ENCODE measurements around the gene NRXN3. TPM values are rescaled to one million over a fixed set of nuclear protein-coding genes. Genes with fewer than 3 reads are reported as not detected.

The NRXN3 gene
- total RNA-seq, 1 experiment from 2014 or later, result not detected

GRCh38 chr14:79781882-79782281 lies 1611.7 kb downstream of the NRXN3 start:
- no TSS peak for BruUV-seq (replicated peaks)

More at GRCh38 chr14:79781882-79782281, 1611.7 kb downstream of the NRXN3 start:
- Histone ChIP-seq H3K9me2 (ENCODE audit: insufficient read depth) (no peaks in the 10 kb centered on the region), H3K36me3 (ENCODE audit: control insufficient read depth in 1 of 2, insufficient read depth in 2 of 2, low read length in 2 of 2) (no peaks in the 10 kb centered on the region), H3K27ac (ENCODE audit: low read depth, low read length) (no peak overlapping the region), H3K9ac (ENCODE audit: low read length) (no peak overlapping the region), H3K27me3 (ENCODE audit: insufficient read depth, low read length) (no peaks in the 10 kb centered on the region), H4K20me1 (ENCODE audit: insufficient read depth) (no peaks in the 10 kb centered on the region), H3K4me2 (ENCODE audit: low read length) (no peak overlapping the region), H3K79me2 (ENCODE audit: insufficient read depth, low read length) (no peaks in the 10 kb centered on the region), H2AFZ (ENCODE audit: low read depth, low read length, poor library complexity, severe bottlenecking) (no peak overlapping the region), H3K4me3 (replicated peaks in 1 of 2; ENCODE audit: low read depth in 1 of 2, low read length in 2 of 2) (no peak overlapping the region), H3K4me1 (ENCODE audit: control insufficient read depth in 1 of 2, insufficient read depth in 2 of 2, low read length in 2 of 2) (no peaks in the 10 kb centered on the region), H3K9me3 (ENCODE audit: control insufficient read depth in 1 of 2, insufficient read depth in 1 of 2, low read depth in 1 of 2, low read length in 2 of 2) (peaks cover 4 to 16% of the 10 kb centered on the region in 2 experiments; a peak in 2 of 4 replicates)
- intact Hi-C loops (cut with micrococcal nuclease), result no loop called here
- ChIA-PET RAD21 (ENCODE audit: low non-redundant PET in 1 of 2, low total read pairs in 2 of 2, uncharacterized antibody in 2 of 2, unreplicated experiment in 2 of 2) (no interaction called here), POLR2A (no interaction called here), CTCF (no interaction called here)
- DNase-seq (ENCODE audit: low read depth, low spot score) (no peak), ATAC-seq (no peak)
- TF ChIP-seq CTCF (IDR thresholded peaks at IDR 0.05 in 2 of 3, conservative IDR thresholded peaks at IDR 0.05 in 1 of 3; ENCODE audit: borderline replicate concordance in 1 of 3, insufficient read depth in 1 of 3, low read depth in 2 of 3, low read length in 2 of 3) (no peak), EZH2 (IDR thresholded peaks at IDR 0.05) (no peak), TCF7L2 (IDR thresholded peaks at IDR 0.05; ENCODE audit: borderline replicate concordance, extremely low read depth, insufficient read depth, insufficient read length) (no peak), ELF1 (IDR thresholded peaks at IDR 0.05; ENCODE audit: borderline replicate concordance, low read depth) (no peak), SP1 (IDR thresholded peaks at IDR 0.05; ENCODE audit: low read depth) (no peak), FOSL1 (IDR thresholded peaks at IDR 0.05; ENCODE audit: low read depth) (no peak), SRF (IDR thresholded peaks at IDR 0.05; ENCODE audit: low read depth) (no peak), RAD21 (IDR thresholded peaks at IDR 0.05; ENCODE audit: low read depth) (no peak), CEBPB (IDR thresholded peaks at IDR 0.05; ENCODE audit: low read depth) (no peak), EGR1 (IDR thresholded peaks at IDR 0.05; ENCODE audit: low read depth) (no peak), YY1 (IDR thresholded peaks at IDR 0.05; ENCODE audit: extremely low read depth, insufficient replicate concordance, low read depth, low read length) (no peak)
- TF ChIP-seq, protein P1, sequence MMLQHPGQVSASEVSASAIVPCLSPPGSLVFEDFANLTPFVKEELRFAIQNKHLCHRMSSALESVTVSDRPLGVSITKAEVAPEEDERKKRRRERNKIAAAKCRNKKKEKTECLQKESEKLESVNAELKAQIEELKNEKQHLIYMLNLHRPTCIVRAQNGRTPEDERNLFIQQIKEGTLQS (IDR thresholded peaks at IDR 0.05), result no peak
- TF ChIP-seq, protein P2, sequence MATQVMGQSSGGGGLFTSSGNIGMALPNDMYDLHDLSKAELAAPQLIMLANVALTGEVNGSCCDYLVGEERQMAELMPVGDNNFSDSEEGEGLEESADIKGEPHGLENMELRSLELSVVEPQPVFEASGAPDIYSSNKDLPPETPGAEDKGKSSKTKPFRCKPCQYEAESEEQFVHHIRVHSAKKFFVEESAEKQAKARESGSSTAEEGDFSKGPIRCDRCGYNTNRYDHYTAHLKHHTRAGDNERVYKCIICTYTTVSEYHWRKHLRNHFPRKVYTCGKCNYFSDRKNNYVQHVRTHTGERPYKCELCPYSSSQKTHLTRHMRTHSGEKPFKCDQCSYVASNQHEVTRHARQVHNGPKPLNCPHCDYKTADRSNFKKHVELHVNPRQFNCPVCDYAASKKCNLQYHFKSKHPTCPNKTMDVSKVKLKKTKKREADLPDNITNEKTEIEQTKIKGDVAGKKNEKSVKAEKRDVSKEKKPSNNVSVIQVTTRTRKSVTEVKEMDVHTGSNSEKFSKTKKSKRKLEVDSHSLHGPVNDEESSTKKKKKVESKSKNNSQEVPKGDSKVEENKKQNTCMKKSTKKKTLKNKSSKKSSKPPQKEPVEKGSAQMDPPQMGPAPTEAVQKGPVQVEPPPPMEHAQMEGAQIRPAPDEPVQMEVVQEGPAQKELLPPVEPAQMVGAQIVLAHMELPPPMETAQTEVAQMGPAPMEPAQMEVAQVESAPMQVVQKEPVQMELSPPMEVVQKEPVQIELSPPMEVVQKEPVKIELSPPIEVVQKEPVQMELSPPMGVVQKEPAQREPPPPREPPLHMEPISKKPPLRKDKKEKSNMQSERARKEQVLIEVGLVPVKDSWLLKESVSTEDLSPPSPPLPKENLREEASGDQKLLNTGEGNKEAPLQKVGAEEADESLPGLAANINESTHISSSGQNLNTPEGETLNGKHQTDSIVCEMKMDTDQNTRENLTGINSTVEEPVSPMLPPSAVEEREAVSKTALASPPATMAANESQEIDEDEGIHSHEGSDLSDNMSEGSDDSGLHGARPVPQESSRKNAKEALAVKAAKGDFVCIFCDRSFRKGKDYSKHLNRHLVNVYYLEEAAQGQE (IDR thresholded peaks at IDR 0.05; ENCODE audit: low read depth), result no peak
- TF ChIP-seq, protein P3, sequence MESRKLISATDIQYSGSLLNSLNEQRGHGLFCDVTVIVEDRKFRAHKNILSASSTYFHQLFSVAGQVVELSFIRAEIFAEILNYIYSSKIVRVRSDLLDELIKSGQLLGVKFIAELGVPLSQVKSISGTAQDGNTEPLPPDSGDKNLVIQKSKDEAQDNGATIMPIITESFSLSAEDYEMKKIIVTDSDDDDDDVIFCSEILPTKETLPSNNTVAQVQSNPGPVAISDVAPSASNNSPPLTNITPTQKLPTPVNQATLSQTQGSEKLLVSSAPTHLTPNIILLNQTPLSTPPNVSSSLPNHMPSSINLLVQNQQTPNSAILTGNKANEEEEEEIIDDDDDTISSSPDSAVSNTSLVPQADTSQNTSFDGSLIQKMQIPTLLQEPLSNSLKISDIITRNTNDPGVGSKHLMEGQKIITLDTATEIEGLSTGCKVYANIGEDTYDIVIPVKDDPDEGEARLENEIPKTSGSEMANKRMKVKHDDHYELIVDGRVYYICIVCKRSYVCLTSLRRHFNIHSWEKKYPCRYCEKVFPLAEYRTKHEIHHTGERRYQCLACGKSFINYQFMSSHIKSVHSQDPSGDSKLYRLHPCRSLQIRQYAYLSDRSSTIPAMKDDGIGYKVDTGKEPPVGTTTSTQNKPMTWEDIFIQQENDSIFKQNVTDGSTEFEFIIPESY (IDR thresholded peaks at IDR 0.05; ENCODE audit: extremely low read depth, insufficient replicate concordance, low read length), result no peak

Data from HCT116 (cell line).